Epithelial cell of proximal tubule (primary cell): Measurements from ENCODE around the gene CD40. TPM values are rescaled to one million over a fixed set of nuclear protein-coding genes. Genes with fewer than 3 reads are reported as not detected.

Source experiments
- DNase-seq: peaks from one replicate; pipeline ENCODE4 v3.0.0-alpha.2; 2011; ENCODE audit warnings: low read depth
- H3K4me3 ChIP-seq: 2 replicates; pipeline ENCODE4 v1.5.1; 2011; ENCODE audit warnings: low read depth, mild to moderate bottlenecking, low read length
- total RNA-seq: library from RNA; depleted of rRNA; stranded (reverse); fragments of >200 nt; gene quantifications from 2 replicates; pipeline ENCODE4 v1.2.3, GENCODE V29; 2015
- TF ChIP-seq, protein P1 (sequence below): conservative IDR thresholded peaks from 2 replicates; pipeline ENCODE4 v1.5.1; 2012; ENCODE audit warnings: low read depth, mild to moderate bottlenecking, low read length

The CD40 gene
- total RNA-seq, 1 donor from 2014 or later: 74.7 TPM

DNA sequence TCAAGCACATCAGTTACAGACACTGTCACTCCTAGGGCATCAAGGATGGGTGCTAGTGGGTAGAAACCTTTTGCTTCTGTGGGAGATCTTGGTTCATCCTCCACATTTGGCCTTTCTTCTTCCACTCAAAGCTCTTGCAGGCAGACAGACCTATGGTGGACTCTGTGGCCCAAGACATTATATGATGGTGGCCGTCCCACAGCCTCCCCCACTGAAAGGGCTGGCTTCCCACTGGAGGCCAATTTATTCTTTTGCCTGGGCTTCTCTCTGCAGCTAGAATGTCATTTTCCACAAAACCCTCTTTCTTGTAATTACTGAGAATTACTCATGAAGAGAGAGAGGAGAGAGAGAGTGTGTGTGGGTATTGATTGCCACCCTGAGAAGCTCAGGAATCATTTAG is 43.8 kb downstream of the CD40 start:
- TF ChIP-seq, protein P1, sequence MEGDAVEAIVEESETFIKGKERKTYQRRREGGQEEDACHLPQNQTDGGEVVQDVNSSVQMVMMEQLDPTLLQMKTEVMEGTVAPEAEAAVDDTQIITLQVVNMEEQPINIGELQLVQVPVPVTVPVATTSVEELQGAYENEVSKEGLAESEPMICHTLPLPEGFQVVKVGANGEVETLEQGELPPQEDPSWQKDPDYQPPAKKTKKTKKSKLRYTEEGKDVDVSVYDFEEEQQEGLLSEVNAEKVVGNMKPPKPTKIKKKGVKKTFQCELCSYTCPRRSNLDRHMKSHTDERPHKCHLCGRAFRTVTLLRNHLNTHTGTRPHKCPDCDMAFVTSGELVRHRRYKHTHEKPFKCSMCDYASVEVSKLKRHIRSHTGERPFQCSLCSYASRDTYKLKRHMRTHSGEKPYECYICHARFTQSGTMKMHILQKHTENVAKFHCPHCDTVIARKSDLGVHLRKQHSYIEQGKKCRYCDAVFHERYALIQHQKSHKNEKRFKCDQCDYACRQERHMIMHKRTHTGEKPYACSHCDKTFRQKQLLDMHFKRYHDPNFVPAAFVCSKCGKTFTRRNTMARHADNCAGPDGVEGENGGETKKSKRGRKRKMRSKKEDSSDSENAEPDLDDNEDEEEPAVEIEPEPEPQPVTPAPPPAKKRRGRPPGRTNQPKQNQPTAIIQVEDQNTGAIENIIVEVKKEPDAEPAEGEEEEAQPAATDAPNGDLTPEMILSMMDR: no peak
- H3K4me3 ChIP-seq: no peak overlapping the region
- no peak for DNase-seq

DNA sequence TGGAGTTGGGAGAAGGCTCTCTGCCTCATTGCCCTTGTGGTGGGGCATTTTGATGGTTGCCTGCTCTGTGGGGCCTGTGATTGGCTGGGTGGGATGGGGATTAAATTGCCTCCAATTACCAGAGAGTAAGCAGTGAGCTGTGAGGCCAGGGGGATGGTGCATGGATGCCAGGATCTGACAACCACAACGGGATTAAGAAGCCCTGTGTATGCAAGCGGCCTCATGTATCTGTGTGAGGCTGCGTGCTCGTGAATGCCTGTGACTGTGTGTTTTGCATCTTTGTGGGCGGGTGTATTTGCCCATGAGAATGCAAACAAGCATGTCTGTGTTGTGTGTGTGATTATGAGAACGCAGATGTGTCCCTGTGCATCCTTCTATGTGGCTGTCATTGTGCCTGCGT is 46.1 kb downstream of the CD40 start:
- no peak overlapping the region for H3K4me3 ChIP-seq
- TF ChIP-seq, protein P1: no peak
- DNase-seq: no peak

DNA sequence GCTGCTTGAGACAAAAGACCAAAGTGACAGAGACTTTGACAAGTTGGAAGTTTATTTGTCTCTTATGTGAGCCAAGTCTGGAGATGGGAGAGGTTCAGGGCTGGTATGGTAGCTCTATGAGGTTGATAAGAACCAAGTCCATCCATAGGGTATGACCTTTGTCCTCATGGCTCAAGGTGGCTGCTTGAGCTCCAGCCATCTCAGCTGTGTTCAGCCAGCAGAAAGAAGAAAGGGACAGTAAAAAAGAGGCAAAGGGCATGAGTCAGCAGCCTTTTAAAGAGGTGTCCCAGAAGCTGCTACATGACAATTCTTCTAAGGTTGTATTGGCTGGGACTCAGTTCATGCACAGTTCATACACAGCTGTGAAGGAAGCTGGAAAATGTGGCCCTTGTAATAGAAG is 49.0 kb downstream of the CD40 start:
- TF ChIP-seq, protein P1: no peak
- no peak for DNase-seq
- H3K4me3 ChIP-seq: no peak overlapping the region

DNA sequence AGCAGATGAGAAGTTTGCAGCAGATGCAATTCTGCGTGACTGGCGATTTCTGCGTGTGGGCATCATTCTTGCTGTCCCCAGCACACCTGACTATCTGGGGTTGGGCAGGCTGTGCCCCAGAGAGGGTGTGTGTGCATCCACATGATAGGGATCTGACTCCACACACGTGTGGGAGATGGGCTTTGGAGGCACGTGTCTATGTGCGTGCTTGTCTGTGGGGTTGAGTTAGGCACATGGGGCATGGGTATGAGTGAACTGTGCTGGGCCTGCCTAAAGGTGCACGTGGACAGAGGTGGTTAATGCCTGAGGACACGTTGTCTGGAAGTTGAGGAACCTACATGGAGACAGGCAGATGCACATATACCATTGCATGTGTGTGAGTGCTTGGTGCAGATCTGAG is 50.3 kb downstream of the CD40 start:
- no peak overlapping the region for H3K4me3 ChIP-seq
- TF ChIP-seq, protein P1: no peak
- no peak for DNase-seq

DNA sequence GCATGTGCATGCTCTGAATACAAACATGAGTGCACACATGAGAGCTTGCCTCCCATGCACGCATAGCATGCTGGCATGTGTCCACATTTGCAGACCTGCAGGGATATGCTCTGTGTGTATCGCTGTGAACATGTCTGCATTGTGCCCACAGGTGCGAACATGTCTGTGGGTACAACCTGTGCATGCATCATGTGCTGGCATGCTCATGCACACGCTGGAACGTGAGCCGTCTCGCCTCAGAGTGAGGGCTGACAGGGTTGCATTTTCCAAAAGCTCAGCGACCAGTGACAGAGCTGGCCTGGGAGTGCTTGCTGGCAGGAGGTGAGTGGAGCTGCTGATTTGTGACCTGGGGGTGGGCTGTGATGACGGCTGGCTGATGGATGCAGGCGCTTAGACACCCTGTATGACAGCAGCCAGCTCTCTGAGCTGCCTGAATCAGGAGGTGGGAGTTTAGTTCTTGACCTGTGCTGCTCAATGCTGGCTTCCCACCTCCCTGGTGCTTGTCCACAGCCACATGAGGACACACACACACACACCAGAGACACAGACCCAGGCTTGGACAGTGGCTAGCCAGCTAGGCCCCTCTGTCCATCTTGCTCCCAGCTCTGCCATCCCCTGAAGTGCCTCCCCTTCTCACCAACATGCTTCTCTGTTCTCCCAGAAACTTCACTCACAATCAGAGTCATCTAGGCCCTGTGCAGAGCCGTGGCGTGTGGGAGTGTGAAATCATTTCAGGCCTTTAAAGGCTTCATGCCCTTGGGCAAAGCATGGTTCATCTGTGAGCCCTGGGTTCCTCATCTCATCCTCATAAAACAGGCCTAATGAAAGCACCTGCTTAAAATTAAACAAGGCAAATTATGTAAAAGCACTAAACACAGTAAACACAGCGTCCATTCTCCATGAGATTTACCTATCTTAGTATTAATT is 51.4 kb downstream of the CD40 start:
- TF ChIP-seq, protein P1: no peak
- H3K4me3 ChIP-seq: no peak overlapping the region
- no peak for DNase-seq

DNA sequence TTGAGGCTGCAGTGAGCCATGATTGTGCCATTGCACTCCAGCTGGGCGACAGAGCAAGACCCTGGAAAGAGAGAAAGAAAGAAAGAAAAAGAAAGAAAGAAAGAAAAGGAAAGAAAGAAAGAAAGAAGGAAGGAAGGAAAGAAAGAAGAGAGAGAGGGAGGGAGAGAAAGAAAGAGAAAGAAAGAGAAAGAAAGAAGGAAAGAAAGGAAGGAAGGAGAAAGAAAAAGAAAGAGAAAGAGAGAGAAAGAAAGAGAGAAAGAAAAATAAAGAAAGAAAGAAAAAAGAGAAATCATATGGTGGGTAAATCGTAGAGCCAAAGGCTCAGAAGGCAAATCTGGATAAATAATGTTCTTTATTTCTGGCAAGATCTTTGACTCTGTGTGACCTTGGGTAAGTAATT is 53.4 kb downstream of the CD40 start:
- DNase-seq: no peak
- TF ChIP-seq, protein P1: no peak
- no peak overlapping the region for H3K4me3 ChIP-seq

DNA sequence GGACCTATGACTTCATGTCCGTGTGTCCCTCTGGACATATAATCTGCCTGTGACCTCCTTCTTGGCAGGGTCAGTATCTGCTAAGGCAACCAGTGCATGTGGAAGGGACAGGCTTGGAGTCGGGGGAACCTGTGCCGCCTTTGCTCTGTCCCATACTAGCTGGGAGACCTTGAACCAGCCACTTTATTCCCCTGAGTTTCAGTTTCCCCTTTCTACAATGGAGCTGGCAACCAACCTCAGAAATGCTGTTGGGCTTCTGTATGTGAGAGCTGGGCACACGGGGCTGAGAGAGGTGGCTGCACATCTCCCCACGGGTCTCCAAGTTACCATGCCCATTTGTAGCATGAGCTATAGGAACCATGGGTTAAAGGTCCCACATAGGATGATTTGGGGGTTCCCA is 53.8 kb downstream of the CD40 start:
- no peak for DNase-seq
- no peak overlapping the region for H3K4me3 ChIP-seq
- TF ChIP-seq, protein P1: no peak
